Measurements from ENCODE around the gene MAB21L4. TPM values are rescaled to one million over a fixed set of nuclear protein-coding genes. Genes with fewer than 3 reads are reported as not detected.

Gene MAB21L4
- total and polyA plus RNA-seq, 2 experiments from 2014 or later: not detected

GRCh38 chr2:240884221-240884620, 11.7 kb downstream of the MAB21L4 start:
- Histone ChIP-seq H3F3A (ENCODE audit: insufficient read depth) (no peaks in the 10 kb centered on the region), H3K9me2 (ENCODE audit: insufficient read depth) (no peaks in the 10 kb centered on the region), H4K20me1 (ENCODE audit: insufficient read depth) (no peaks in the 10 kb centered on the region), H3K4me2 (ENCODE audit: unreplicated experiment) (no peak overlapping the region), H3K27ac (no peak overlapping the region), H3K9ac (no peak overlapping the region), H3K27me3 (replicated peaks; ENCODE audit: insufficient read depth) (no peaks in the 10 kb centered on the region), H3K36me3 (ENCODE audit: low read depth) (no peaks in the 10 kb centered on the region), H3K9me3 (ENCODE audit: low read depth) (no peaks in the 10 kb centered on the region), H3K4me3 (no peak overlapping the region), H2AFZ (no peak overlapping the region), H3K79me2 (ENCODE audit: insufficient read depth) (no peaks in the 10 kb centered on the region), H3K4me1 (ENCODE audit: insufficient read depth) (no peaks in the 10 kb centered on the region)
- no peak for TF ChIP-seq EZH2 (IDR thresholded peaks at IDR 0.05; ENCODE audit: insufficient read depth, poor library complexity, severe bottlenecking)
- TF ChIP-seq EZH2phosphoT487 (IDR thresholded peaks at IDR 0.05; ENCODE audit: insufficient read depth, low read depth): no peak
- 71 to 72% methylated on average over 2 of the region's 2 CpGs for WGBS, 2 experiments (ENCODE audit: low coverage in 1 of 2, low lambda C conversion rate in 2 of 2, missing lambda C conversion rate in 2 of 2)
- in situ Hi-C loops (cut with MboI): no loop called here
- no peak for DNase-seq

- Histone ChIP-seq H3K4me2 (ENCODE audit: unreplicated experiment) (no peak overlapping the region), H3K9me2 (ENCODE audit: insufficient read depth) (no peaks in the 10 kb centered on the region), H3K36me3 (ENCODE audit: low read depth) (no peaks in the 10 kb centered on the region), H3F3A (ENCODE audit: insufficient read depth) (no peaks in the 10 kb centered on the region), H3K9ac (no peak overlapping the region), H3K4me3 (no peak overlapping the region), H3K27me3 (replicated peaks; ENCODE audit: insufficient read depth) (no peaks in the 10 kb centered on the region), H3K4me1 (ENCODE audit: insufficient read depth) (no peaks in the 10 kb centered on the region), H3K27ac (no peak overlapping the region), H3K9me3 (ENCODE audit: low read depth) (no peaks in the 10 kb centered on the region), H3K79me2 (ENCODE audit: insufficient read depth) (no peaks in the 10 kb centered on the region), H4K20me1 (ENCODE audit: insufficient read depth) (no peaks in the 10 kb centered on the region), H2AFZ (no peak overlapping the region)
- in situ Hi-C loops (cut with MboI): no loop called here
- 57 to 61% methylated on average over 6 of the region's 6 CpGs for WGBS, 2 experiments (ENCODE audit: low coverage in 1 of 2, low lambda C conversion rate in 2 of 2, missing lambda C conversion rate in 2 of 2)
- DNase-seq: no peak
- no peak for TF ChIP-seq EZH2 (IDR thresholded peaks at IDR 0.05; ENCODE audit: insufficient read depth, poor library complexity, severe bottlenecking)
- no peak for TF ChIP-seq EZH2phosphoT487 (IDR thresholded peaks at IDR 0.05; ENCODE audit: insufficient read depth, low read depth)
Measured at GRCh38 chr2:240881913-240882312, 14.0 kb downstream of the MAB21L4 start.

DNA sequence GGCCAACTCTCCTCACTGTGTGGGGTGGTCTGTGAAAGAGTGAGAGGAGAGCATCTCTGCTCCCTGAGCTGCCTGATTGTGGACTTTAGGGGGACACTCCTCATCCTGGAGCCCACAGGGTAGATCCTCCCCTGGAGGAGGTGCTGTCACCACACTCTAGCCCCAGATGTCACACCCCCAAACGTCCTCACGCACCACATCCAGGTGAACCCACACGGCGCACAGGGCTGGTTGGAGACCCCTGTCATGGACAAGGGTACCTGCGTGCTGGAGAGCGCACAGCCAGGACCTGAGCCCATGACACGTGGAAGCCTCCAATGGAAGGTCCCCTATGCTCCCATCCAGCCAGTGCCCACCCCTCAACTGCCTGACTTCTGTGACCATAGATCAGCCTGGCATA, 16.9 kb downstream of the MAB21L4 start:
- 70 to 74% methylated on average over 7 of the region's 7 CpGs for WGBS, 2 experiments (ENCODE audit: low coverage in 1 of 2, low lambda C conversion rate in 2 of 2, missing lambda C conversion rate in 2 of 2)

DNA sequence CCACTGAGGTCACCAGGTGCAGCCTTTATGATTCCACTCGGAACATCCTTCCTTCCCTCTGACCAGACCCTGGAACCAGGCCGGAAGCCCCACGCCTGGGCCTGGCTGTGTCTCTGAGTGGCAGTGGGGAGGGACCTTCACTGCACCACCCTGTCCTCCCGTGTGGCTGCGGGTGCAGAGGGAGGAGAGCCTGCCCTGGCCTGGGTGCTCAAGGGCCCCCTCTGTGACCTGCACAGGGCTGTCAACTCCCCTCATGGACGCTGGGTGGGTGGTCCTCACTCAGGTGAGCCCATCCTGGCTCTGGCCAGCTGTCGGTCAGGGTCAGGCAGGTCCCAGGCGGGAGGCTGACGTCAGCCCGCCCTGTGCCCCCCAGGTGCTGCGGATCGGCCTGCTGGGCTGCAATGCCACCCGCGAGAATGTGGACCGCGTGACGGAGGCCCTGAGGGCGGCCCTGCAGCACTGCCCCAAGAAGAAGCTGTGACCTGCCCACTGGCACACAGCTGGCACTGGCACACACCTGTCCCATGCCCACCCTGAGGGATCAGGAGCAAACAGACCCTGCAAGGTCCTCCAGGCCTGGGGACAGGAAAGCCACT, 17.5 kb downstream of the MAB21L4 start:
- no peaks in the 10 kb centered on the region for H4K20me1 ChIP-seq (ENCODE audit: insufficient read depth)
- no peaks in the 10 kb centered on the region for H3K4me1 ChIP-seq (ENCODE audit: insufficient read depth)
- no peaks in the 10 kb centered on the region for H3K36me3 ChIP-seq (ENCODE audit: low read depth)
- H3K9me3 ChIP-seq (ENCODE audit: low read depth): no peaks in the 10 kb centered on the region
- no peaks in the 10 kb centered on the region for H3K79me2 ChIP-seq (ENCODE audit: insufficient read depth)
- TF ChIP-seq EZH2phosphoT487 (IDR thresholded peaks at IDR 0.05; ENCODE audit: insufficient read depth, low read depth): no peak
- TF ChIP-seq EZH2 (IDR thresholded peaks at IDR 0.05; ENCODE audit: insufficient read depth, poor library complexity, severe bottlenecking): no peak
- no peak overlapping the region for H3K27ac ChIP-seq
- no peak overlapping the region for H3K4me3 ChIP-seq
- in situ Hi-C loops (cut with MboI): no loop called here
- WGBS, 2 experiments (ENCODE audit: low coverage in 1 of 2, low lambda C conversion rate in 2 of 2, missing lambda C conversion rate in 2 of 2): 84 to 85% methylated on average over 16 to 18 of the region's 18 CpGs
- DNase-seq: no peak
- no peaks in the 10 kb centered on the region for H3K27me3 ChIP-seq (replicated peaks; ENCODE audit: insufficient read depth)
- no peak overlapping the region for H2AFZ ChIP-seq
- no peaks in the 10 kb centered on the region for H3F3A ChIP-seq (ENCODE audit: insufficient read depth)
- no peak overlapping the region for H3K4me2 ChIP-seq (ENCODE audit: unreplicated experiment)
- no peak overlapping the region for H3K9ac ChIP-seq
- H3K9me2 ChIP-seq (ENCODE audit: insufficient read depth): no peaks in the 10 kb centered on the region

More for the DNA sequence above, 16.9 kb downstream of the MAB21L4 start:
- no peaks in the 10 kb centered on the region for H3K27me3 ChIP-seq (replicated peaks; ENCODE audit: insufficient read depth)
- H3K4me1 ChIP-seq (ENCODE audit: insufficient read depth): no peaks in the 10 kb centered on the region
- no peaks in the 10 kb centered on the region for H3K36me3 ChIP-seq (ENCODE audit: low read depth)
- no peaks in the 10 kb centered on the region for H4K20me1 ChIP-seq (ENCODE audit: insufficient read depth)
- no peak overlapping the region for H3K4me3 ChIP-seq
- no peak overlapping the region for H3K4me2 ChIP-seq (ENCODE audit: unreplicated experiment)
- H3K9me2 ChIP-seq (ENCODE audit: insufficient read depth): no peaks in the 10 kb centered on the region
- no peak overlapping the region for H2AFZ ChIP-seq
- no peak for TF ChIP-seq EZH2phosphoT487 (IDR thresholded peaks at IDR 0.05; ENCODE audit: insufficient read depth, low read depth)
- TF ChIP-seq EZH2 (IDR thresholded peaks at IDR 0.05; ENCODE audit: insufficient read depth, poor library complexity, severe bottlenecking): no peak
- H3K9me3 ChIP-seq (ENCODE audit: low read depth): no peaks in the 10 kb centered on the region
- no peaks in the 10 kb centered on the region for H3K79me2 ChIP-seq (ENCODE audit: insufficient read depth)
- H3K9ac ChIP-seq: no peak overlapping the region
- H3K27ac ChIP-seq: no peak overlapping the region
- in situ Hi-C loops (cut with MboI): no loop called here
- no peak for DNase-seq
- H3F3A ChIP-seq (ENCODE audit: insufficient read depth): no peaks in the 10 kb centered on the region
